HEK293T (cell line): ENCODE data around the gene PLK5.

ENCODE experiments used
- CTCF ChIA-PET: fragments of 350-600 bp; formaldehyde crosslinking; extraction: SDS; loops from one replicate; lab custom pipeline; 2021; ENCODE audit warnings: antibody characterized with exemption, inconsistent platforms; lab: Yijun Ruan, JAX
- POLR2A ChIA-PET: fragments of 350-600 bp; formaldehyde crosslinking; extraction: SDS; loops from one replicate; lab custom pipeline; 2020; ENCODE audit warnings: antibody characterized with exemption, inconsistent platforms; lab: Yijun Ruan, JAX
- DNase-seq: peaks from one replicate; pipeline ENCODE4 v3.0.0; 2012; ENCODE audit warnings: mixed read lengths; ENCODE audit errors: extremely low spot score
- ARNT ChIP-seq: fragments of 450-650 bp; IDR thresholded peaks from 2 replicates; pipeline ENCODE4 v1.6.1; 2017; ENCODE audit warnings: mild to moderate bottlenecking
- BHLHE40 ChIP-seq: fragments of 450-650 bp; IDR thresholded peaks from 2 replicates; pipeline ENCODE4 v1.6.1; 2016; ENCODE audit warnings: mild to moderate bottlenecking, moderate library complexity, borderline replicate concordance
- CTBP1 ChIP-seq: fragments of 450-650 bp; IDR thresholded peaks from 2 replicates; pipeline ENCODE4 v1.6.1; 2016; ENCODE audit warnings: borderline replicate concordance
- ELF4 ChIP-seq: fragments of 450-650 bp; IDR thresholded peaks from 2 replicates; pipeline ENCODE4 v1.6.1; 2017; ENCODE audit warnings: antibody characterized with exemption
- FOXA1 ChIP-seq: fragments of 450-650 bp; IDR thresholded peaks from 2 replicates; pipeline ENCODE4 v1.6.1; 2016; ENCODE audit warnings: mild to moderate bottlenecking
- FOXK2 ChIP-seq: fragments of 450-650 bp; IDR thresholded peaks from 2 replicates; pipeline ENCODE4 v1.6.1; 2016; ENCODE audit warnings: mild to moderate bottlenecking
- FOXM1 ChIP-seq: fragments of 450-650 bp; IDR thresholded peaks from 2 replicates; pipeline ENCODE4 v1.6.1; 2017; ENCODE audit warnings: mild to moderate bottlenecking, borderline replicate concordance
- HDGF ChIP-seq: fragments of 450-650 bp; IDR thresholded peaks from 2 replicates; pipeline ENCODE4 v1.6.1; 2017; ENCODE audit warnings: antibody characterized with exemption, borderline replicate concordance
- L3MBTL2 ChIP-seq: fragments of 450-650 bp; conservative IDR thresholded peaks from 2 replicates; pipeline ENCODE4 v1.6.1; 2016; ENCODE audit warnings: mild to moderate bottlenecking
- LEF1 ChIP-seq: fragments of 450-650 bp; IDR thresholded peaks from 2 replicates; pipeline ENCODE4 v1.6.1; 2017; ENCODE audit warnings: mild to moderate bottlenecking, borderline replicate concordance
- NFRKB ChIP-seq: fragments of 450-650 bp; IDR thresholded peaks from 2 replicates; pipeline ENCODE4 v1.6.1; 2016; ENCODE audit warnings: mild to moderate bottlenecking, moderate library complexity
- PKNOX1 ChIP-seq: fragments of 450-650 bp; IDR thresholded peaks from 2 replicates; pipeline ENCODE4 v1.6.1; 2016
- SP1 ChIP-seq: fragments of 450-650 bp; IDR thresholded peaks from 2 replicates; pipeline ENCODE4 v1.6.1; 2017
- SUZ12 ChIP-seq: fragments of 450-650 bp; IDR thresholded peaks from 2 replicates; pipeline ENCODE4 v1.6.1; 2016; ENCODE audit warnings: mild to moderate bottlenecking
- TARDBP ChIP-seq: fragments of 450-650 bp; IDR thresholded peaks from 2 replicates; pipeline ENCODE4 v1.6.1; 2016
- ZNF384 ChIP-seq: fragments of 450-650 bp; IDR thresholded peaks from 2 replicates; pipeline ENCODE4 v1.6.1; 2016

Gene PLK5

GRCh38 chr19:1487576-1488281, 36.1 kb upstream of the PLK5 start:
- DNase-seq: no peak
- ChIA-PET POLR2A (interaction anchor here (1.2 kb wide), 1 partner anchor 12 kb away, joined by 3 read pairs; no protein-coding TSS in a partner anchor), CTCF (no interaction called here)
- TF ChIP-seq PKNOX1: no peak
- no peak for TF ChIP-seq ELF4
- TF ChIP-seq CTBP1: no peak
- no peak for TF ChIP-seq BHLHE40
- TF ChIP-seq ZNF384: no peak
- TF ChIP-seq LEF1: no peak
- no peak for TF ChIP-seq HDGF
- TF ChIP-seq FOXK2: no peak
- no peak for TF ChIP-seq SUZ12
- TF ChIP-seq ARNT: no peak
- TF ChIP-seq TARDBP: no peak
- TF ChIP-seq L3MBTL2: no peak
- TF ChIP-seq FOXM1: no peak
- TF ChIP-seq NFRKB: no peak

GRCh38 chr19:1488282-1488601, 35.6 kb upstream of the PLK5 start:
- DNase-seq: no peak
- ChIA-PET CTCF (interaction anchor here (0.6 kb wide), 1 partner anchor 12 kb away, joined by 5 read pairs; no protein-coding TSS in a partner anchor), POLR2A (interaction anchor here (1.2 kb wide), 1 partner anchor 13 kb away, joined by 3 read pairs; no protein-coding TSS in a partner anchor)
- TF ChIP-seq FOXA1 (no peak), LEF1 (no peak), FOXK2 (no peak), NFRKB (no peak), ARNT (no peak), CTBP1 (no peak), FOXM1 (no peak), SUZ12 (no peak), SP1 (no peak), BHLHE40 (no peak), ZNF384 (no peak), L3MBTL2 (no peak), TARDBP (no peak), HDGF (no peak), ELF4 (no peak)

- CTCF ChIA-PET: interaction anchor here (1.4 kb wide), 1 partner anchor 56 kb away, joined by 4 read pairs; no protein-coding TSS in a partner anchor
- no peak for DNase-seq
- TF ChIP-seq ARNT (no peak), LEF1 (no peak), TARDBP (no peak), HDGF (no peak; the same call in 1 of the 2 replicates), FOXK2 (no peak), BHLHE40 (no peak), CTBP1 (no peak), L3MBTL2 (no peak), SP1 (no peak), FOXM1 (no peak), SUZ12 (no peak), NFRKB (no peak), FOXA1 (no peak), PKNOX1 (no peak), ZNF384 (no peak)
- POLR2A ChIA-PET: no interaction called here
These were observed 34.2 kb upstream of the PLK5 start for GRCh38 chr19:1489463-1490310.

GRCh38 chr19:1490311-1491113, 33.4 kb upstream of the PLK5 start, which contains the start of gene PCSK4:
Gene PCSK4, minus strand, starts transcription at chr19:1490350. Its CDS starts 4 bp downstream, at chr19:1490346.
- DNase-seq: peak; percentile 96
- TF ChIP-seq ARNT (no peak), NFRKB (no peak), HDGF (peak; percentile 99), PKNOX1 (peak; percentile 73), L3MBTL2 (peak; percentile 92), FOXM1 (0 out of 2 replicates have a peak, but pooled peaks have one; percentile 1), SP1 (peak; percentile 96)
- POLR2A ChIA-PET: interaction anchor here (0.7 to 1.0 kb wide), 3 partner anchors 9 to 222 kb away, joined by 3 to 6 read pairs (median 4); partner anchors contain the start of gene CIRBP
- CTCF ChIA-PET: interaction anchor here (1.0 kb wide), 2 partner anchors 13 to 347 kb away, joined by 3 to 4 read pairs; no protein-coding TSS in a partner anchor
